ENCODE measurements around the gene PTPRN2.

PTPRN2 gene

DNA sequence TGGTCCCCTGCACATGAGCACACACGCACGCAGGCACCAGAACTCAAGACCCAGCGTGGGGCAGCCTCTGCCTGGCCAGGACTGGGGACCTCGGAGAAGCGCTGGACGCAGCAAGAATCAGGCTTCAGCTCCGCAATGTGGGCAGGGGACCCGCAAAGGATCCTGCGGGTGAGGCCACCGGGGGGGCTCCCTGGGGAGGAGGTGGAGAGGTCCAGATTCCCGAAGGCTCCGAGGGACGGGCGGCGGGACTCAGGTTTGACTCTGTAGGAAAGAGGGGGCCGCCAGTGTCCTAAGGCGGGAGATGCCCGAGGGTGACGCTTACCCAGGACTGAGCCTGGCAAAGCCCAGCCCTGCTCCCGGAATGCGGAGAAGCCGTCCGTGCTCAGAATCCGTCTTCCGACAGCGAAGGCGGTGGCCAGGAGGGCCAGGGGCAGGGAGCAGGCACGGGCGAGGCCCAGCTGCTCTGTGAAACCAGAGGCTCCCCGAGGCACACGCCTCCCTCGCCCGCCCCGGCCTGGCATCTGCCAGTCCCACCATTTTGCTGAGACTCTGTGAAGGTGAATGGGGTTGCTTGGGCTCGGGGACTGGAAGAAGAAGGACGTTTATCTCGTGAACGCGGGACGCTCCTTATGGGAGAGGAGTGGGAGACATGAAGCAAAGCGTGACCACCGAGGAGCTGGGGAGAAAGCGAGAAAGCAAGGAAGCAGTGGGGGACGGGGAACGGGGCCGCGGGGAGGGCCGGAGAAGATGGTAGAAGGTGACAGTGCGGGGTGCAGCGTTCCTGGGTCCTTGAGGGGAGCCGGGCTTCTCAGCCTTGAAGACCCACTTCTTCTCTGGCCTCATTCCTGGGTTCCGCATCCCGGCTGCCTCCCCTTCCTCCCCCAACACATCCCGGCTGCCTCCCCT, 489.2 kb downstream of the PTPRN2 start:
- DNase-seq: no peak

DNA sequence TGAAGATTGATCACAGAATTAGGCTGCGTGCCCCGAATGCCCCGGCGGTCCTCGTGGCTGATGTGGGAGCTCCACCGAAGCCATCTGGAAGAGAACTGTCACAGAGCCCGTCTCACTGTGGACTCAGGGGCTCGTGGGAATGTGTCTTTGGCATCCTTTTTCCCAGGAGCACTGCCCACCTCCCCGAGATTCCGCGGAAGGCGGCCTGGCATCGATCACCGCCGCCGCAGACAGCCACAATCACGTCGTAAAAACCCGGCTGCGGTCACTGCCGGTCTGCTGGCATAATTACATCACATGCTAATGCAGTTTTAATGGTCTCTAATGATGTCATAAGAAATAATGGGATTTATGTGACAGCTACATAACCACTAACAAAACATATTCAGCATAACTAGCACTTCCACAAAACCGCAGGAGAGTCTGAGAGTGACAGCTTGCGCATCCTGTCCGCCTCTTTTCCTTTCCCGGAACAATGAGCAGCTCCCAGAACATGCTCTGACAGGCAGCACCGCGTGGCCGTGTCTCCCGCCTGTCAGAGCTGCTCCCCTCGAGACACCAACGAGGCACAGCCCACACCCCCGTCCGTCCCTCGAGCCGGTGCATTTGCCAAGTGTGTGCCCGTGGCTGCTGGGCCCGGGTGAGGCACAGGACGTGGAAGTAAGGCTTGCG, 490.0 kb downstream of the PTPRN2 start:
- DNase-seq: peak; percentile 89

DNA sequence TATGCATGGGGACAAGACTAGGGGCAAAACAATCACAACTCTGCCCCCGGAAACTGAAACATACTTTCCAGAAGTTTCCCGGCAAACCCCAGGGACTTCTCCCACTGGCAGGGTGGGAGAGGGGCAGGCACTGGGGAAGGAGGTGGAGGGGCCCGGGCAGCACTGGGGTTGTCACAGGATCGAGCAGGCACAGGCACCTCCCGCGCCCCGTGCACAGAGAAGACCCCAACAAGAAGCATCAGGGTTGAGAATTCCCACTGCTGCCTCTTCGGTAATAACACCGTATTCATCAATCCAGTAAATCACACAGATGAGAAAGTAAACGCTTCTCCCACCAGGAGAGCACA, 490.5 kb downstream of the PTPRN2 start:
- DNase-seq: no peak

DNA sequence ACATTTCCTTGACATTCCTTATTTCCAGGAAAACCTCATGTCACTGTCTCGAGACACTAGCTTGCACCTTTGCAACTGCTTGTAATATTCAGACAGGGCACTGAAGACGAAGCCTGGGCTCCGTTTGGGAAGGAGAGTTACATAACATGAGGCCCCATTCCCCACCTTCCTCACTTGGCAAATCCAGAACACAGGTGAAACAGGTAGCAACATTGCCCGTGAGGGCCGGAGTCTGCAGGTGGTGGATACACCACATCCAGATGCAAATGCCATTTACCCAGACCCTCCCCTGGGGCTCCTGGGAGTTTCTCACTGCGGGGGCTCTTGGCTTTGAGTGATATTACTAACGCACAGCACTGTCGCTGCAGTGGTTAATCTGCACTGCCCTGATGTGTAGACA, 491.0 kb downstream of the PTPRN2 start:
- DNase-seq: no peak

DNA sequence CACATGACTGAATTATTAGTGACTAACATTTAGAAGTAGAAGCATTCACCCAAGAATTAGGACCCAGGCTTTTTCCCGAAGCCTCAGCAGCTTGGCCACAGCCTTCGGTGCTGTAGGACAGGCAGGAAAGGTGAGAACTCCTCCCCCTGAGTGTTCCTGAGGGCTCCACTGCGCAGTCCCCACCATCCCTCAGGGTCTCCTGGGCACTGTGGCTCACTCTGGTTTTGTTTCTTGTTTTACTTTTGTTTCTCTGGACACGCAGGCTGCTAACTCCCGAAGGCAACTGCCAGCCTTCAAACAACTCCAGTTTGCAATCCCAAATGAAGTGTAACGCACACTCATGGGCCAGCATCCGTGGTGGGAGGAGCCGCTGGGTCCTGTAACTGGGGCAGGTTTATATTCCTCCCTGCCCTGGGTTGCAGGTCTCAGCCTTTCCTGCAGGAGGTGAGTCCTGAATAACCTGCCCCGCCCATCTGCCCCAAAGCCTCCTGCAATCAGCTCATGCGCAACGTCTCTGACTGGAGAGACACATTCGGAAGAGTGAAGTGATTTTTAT, 492.9 kb downstream of the PTPRN2 start:
- DNase-seq: no peak

DNA sequence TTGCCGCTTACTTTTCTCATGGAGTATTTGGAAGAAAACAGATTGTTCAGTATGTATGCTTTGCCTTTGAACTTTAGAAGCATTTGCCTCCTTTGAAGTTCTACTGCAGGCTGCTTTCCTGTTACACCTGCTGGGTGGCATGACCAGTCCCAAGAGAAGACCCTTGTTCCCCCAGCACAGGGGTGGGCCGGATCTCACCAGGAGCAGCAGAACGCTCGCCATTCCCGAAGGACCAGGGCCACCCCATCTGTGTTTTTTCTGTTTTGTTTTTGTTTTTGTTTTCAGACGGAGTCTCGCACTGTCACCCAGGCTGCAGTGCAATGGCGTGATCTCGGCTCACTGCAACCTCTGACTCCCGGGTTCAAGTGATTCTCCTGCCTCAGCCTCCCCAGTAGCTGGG, 493.6 kb downstream of the PTPRN2 start:
- no peak for DNase-seq

DNA sequence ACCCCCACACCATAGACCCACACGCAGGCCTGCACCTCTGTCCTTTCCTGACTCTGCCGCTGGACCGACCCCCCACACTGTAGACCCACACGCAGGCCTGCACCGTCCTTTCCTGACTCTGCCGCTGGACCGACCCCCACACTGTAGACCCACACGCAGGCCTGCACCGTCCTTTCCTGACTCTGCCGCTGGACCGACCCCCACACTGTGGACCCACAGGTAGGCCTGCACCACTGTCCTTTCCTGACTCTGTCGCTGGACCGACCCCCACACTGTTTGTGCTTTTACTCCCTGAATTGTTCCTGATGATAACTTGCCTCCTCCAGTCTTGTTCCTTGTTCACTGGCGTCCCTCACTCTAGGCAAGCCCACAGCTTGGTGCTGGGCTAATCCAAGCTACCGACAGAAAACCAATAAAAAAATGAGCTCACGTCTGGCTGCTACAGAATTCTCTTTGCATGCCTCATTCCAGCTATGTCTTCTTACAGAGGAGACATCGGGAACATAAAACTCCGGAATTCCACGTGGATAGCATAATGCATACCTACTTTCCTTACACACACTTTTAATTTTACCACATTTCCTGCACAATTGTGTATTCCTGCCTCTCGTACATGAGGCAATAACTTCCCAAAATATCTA, 494.3 kb downstream of the PTPRN2 start:
- DNase-seq: no peak

DNA sequence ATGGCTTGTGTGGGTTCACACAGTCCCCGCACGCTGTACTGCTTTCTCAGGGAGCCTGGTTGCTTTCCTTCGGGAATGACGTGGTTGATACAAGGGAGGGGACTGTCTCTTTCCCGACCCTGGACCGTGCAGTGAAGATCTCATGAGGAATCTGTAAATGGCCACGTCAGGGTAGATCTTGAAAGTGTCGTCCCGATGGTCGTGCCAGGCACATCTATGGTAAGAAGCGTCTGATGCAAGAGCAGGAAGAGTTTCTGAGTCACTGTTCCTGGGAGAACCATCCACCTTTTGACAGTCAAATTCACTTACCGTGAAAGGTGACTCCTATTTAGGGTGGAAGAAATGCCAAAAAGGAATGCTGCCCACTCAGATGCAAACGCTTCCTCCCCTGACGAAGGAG, 500.4 kb downstream of the PTPRN2 start:
- no peak for DNase-seq

DNA sequence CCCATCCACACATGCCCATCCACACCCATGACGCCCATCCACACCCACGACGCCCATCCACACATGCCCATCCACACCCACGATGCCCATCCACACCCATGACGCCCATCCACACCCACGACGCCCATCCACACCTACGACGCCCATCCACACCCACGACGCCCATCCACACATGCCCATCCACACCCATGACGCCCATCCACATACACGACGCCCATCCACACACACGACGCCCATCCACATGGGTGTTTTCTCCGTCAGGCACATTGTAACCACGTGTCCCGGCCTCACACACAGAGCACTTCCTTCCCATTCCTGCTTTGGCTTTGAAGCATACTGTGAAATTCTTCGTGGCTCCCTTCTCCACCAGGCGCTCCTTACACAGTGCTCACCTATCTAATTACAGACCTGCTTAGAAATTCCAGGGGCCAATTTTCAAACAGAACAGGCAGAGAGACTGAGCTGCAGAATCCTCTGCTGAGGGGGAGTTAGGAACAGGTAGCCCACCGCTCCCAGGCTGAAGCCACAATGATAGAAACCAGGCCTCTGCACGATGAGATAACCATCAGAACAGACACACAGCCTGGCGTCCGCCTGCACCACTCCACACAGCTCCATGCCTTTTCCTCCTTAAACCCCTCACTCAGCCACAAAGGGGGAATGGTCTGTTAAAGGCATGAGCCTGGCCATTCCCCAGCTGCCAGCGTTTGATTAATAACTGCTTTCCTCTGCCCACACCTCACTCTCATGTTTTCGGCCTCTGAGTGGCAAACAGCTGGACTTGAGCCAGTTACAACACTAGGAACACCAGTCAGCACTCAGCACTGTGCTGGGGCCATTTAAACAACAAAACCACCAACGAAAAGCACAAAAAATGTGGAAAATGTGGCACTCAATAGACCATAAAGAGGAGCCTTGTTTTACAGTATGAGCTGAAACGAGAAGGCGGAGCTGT, 501.6 kb downstream of the PTPRN2 start:
- no peak for DNase-seq

DNA sequence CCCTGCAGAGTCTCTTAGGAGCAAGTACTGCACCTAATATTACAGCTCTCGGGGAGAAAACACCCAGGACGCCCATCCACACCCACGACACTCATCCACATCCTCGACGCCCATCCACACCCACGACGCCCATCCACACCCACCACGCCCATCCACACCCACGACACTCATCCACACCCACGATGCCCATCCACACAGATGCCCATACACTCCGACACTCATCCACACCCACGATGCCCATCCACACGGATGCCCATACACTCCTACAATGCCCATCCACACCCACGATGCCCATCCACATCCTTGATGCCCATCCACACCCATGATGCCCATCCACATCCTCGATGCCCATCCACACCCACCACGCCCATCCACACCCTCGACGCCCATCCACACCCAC, 503.1 kb downstream of the PTPRN2 start:
- no peak for DNase-seq

DNA sequence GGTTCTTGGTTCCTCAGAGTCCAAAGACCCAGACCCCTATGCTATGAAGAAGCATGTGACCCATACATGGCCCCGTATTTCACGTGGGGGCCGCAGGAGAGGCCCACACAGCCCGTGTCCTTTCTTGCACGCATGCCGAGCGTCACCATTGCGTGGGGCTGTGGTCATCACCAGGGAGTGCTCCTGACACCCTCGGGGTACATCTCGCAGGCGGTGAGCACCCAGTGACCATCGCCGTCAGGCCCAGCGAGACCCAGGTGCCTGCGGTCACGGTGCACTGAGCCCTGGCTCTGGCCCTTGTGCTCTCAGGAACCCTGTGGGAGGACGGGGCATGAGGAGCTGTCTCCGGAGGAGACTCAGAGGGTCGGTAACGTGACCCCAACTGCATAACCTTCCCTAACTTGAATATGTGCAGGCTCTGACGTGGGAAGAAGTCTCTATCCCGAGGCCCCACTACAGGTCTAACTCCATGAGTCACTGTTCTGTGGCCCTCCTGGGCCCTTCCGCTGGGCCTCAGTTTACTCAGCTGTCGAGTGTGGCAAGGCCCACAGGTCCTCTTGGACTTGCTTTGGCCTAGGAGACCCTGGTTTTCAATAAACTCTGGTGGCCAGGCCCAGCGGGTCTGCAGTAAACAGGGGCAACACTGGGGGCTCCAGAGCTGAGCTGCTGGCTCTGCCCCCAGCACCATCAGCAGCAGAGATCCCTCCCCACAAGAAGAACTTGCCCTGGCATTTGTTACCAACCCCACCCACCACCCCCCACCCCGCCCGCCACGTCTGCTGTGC, 503.9 kb downstream of the PTPRN2 start:
- DNase-seq: no peak

DNA sequence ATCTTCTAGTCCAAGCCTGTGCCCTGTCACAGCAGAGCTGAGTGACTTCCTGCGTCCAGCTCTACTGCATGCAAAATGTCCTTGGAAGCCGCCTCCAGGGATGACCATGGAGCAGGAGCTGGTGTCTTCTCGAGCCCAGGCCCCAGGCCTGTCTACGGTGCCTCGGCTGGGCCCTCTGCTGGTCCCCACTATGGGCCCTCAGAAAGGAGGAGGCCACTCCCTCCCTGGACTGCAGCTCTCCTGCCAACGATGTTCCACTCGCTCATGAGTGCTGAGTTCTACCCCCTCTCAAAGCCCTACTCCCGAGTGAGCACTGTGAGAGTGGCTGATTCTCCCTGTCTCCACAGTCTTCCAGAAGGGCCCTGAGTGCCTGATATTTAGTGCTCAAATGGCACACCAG, 504.9 kb downstream of the PTPRN2 start:
- DNase-seq: no peak

DNA sequence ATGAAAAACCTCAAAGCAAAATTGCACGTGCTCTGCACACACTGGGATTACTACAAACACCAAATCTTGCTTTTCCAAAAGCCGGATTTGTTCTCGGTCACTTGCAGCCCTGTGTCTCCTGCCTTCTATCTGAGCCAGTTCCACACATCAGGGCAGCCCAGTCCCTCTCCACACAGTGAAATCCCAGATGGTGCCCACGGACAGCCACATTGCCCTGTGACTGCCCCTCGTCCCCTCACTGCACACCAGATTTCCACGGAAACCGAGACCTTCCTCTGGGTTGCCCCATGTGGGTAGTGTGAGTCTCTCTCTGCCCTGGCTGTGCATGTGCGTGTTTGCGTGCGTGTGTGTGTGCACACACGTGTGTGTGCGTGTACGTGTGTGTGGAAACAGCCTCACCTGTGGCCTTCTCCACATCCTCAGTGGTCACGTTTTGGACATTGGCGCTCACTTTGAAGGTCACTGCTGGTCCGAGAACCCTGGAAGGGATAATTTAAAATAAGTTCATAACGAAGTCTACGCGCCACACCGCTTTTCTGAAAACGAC, 506.7 kb downstream of the PTPRN2 start:
- no peak for DNase-seq

DNA sequence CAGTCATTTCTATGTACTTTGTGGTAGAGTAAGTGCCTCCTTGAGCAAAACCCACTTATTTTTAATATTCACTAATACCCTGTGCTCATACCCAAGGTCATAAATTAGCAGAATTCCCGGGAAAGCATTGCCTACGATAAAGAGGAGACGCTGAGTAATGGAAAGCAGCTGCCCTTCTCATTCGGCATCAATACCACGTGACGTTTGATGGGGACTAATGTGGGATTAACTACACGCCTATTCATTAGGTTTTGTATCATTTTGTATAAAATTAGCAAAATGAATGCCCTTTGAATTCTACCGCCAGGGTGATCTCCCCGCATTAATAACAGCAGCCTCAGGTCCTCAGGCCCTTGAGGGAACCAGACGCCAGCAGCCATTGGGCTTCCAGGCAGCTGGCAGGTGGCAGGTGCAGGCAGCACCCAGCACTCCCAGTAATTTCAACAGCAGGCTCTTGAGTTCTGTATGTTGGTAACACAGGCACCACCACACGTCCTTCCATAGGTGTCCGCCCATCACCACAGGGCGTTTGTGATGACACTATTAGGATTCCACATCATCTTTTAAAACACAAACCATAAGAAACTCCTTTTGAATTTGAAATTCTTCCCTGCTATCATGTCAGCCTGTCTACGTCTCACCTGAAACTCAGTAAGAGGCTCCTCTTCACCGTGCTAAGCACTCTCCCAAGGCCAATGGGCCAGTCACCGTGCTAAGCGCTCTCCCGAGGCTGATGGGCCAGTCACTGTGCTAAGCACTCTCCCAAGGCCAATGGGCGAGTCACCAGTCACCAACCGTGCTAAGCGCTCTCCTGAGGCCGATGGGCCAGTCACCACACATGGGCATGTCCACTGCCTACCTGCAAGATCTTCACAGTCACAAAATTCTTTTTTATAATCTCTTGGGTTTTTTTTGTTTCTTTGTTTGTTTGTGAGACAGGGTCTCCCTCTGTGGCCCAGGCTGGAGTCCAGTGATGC, 509.4 kb downstream of the PTPRN2 start:
- DNase-seq: peak; percentile 87

DNA sequence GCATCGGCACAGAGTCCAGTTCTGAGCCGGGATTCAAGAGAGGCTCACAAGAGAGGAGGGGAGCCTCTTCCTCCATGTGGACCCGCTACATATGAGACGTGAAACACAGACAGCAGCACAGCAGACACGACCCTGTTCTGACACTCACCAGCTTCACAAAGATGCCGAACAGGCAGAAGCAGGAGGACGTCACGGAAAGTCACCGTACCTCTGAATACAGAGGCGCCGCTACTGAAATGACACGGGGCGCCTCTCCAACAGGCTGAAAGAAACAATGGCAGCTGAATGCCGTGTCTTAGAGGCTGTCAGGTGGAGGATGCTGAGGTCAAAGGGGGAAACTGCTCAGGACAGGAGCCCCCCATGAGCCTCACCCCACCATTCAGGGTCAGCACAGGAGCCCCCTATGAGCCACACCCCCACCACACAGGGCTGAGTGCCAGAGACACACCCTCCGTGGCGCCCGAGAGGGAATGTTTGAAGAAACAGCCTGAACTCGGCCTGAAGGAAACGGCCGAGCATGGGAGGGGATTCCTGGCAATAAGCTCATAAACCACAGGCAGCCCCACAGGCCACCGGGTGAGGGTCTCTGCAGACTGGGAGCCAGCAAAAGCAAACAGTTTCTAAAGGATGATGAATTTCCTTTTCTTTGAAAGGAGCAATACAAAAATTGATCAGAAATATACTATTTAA, 510.3 kb downstream of the PTPRN2 start:
- no peak for DNase-seq

DNA sequence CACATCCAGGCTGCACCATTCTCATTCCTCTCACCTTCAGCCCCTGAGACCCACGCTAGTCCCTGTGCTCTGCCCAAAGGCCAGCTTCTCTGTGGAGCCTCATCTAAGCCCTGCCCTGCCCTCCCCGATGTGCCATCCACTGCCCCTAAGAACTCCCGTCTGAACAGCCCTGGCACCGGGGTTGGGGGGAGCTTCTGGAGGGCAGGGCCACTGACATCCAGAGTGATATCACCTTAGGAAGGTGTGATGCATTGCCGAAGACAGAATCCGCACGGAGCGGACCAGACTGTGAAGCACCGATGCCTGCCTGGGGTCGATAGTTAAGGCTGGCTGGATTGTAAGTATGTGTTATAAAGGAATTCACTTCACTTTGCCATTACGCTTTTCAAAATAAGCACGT, 511.0 kb downstream of the PTPRN2 start:
- DNase-seq: no peak

DNA sequence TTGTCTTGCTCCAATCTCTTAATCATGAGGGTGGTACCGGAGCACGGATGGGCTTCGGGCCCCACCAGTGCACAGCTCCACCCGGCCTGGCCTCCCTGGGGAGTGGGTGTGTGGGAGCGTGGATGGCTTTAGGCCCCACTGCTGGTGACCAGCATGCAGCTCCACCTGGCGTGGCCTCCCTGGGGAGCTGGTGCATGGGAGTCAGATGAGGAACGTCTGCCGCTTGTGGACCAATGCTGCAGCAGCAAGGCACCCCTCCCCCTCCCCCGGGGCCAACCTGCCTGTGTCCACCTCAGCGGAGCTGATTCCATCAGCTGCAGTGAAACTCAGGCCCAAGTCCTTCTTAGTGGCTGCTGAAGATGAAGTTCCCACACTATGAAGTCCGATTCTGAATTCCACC, 511.4 kb downstream of the PTPRN2 start:
- DNase-seq: no peak

DNA sequence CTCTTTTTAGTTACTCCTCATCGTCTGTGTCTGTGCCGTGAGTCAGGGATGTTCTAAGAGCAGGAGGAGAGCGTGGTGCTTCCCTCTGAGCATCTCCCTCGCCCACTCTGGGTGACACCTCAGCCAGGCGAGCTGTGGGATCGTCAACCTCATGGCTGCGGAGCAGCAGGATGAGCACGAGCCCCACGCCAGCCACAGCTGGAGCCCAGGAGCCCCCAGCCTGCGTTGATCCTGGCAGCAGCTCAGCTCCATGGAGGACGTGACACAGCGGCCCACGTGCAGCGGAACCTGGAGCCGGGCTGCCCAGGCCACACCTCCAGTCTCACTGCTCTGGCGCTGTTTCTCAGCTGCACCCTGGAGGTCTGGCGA, 512.0 kb downstream of the PTPRN2 start:
- no peak for DNase-seq

DNA sequence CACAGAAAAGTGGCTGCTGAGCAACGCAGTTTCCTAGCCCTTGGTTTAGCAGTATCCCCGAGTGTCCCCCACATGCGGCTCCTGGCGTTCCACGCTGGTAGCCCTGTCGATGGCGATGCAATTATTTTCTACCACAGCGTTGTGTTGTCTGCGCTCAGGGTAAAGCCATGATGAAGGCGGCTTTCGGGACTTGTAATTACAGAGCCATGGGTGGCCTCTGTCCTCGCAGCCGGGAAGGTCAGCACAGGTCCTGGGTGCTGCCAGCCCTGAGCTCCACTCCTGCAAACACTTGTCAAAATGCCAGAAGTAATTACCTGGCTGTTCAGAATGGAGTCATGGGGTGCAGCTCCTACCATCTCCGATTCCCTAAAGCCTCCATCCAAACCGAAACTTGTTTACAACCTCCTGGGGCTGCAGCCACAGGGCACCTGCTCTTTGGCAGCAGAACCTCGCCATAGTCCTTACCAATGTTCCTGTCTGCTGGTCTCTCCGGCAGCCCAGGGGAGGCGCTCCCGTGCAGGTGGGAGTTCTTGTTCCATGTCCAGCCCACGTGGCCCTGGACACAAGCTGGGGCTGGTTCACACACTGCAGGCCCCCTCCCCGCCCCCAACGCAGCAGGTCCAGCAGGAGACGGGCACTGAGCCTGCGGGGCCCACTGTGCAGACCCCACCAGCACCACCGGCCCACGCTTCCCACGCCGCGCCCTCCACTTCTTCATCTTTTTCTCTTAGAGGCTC, 512.6 kb downstream of the PTPRN2 start:
- peak; percentile 47 for DNase-seq
